Measurements from ENCODE around the gene TCF3.

DNA sequence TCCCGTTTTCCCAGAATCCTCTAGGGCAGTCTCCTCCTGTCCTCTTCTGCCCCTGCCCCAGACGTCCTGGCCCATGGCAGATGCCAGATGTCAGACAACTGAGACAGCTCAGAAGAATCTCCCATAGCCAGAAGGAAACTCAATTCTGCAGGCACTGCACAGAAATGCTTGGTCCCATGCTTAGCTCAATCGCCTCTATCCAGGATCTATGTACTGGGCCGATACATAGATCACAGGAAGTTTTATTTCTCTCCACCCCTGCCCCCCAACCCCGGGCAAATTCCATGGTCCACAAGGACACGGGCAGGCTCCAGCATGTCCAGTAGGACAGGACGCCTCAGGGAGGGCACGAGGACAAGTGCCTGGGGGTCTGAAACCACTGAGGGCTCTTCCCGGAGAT is 64.5 kb downstream of the TCF3 start:
- no peak for TF ChIP-seq REST (IDR thresholded peaks at IDR 0.05; ENCODE audit: low read depth)
- TF ChIP-seq, protein P1, sequence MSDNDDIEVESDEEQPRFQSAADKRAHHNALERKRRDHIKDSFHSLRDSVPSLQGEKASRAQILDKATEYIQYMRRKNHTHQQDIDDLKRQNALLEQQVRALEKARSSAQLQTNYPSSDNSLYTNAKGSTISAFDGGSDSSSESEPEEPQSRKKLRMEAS (IDR thresholded peaks at IDR 0.05): no peak

Measured in HCT116 (cell line).